Measurements from ENCODE around the gene CHST2.

DNA sequence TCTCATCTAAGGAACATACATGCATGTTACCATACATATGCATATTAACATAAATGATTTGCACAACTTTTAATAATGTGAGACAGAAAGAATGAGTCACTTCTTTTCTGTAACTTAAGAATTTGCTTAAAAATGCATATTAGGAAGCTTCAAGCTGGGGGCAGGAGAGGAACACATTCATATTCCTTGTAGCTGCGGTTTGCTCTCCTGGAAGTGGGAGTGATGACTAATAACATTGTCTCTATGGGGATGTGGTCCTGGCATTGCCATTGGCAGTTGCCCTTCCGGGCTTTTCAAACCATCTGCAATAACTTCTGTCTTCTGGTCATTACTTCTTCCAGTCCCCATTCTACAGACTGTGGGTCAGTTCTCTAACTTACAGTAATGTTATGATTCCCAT, 15.6 kb downstream of the CHST2 start:
- TF ChIP-seq, protein P1, sequence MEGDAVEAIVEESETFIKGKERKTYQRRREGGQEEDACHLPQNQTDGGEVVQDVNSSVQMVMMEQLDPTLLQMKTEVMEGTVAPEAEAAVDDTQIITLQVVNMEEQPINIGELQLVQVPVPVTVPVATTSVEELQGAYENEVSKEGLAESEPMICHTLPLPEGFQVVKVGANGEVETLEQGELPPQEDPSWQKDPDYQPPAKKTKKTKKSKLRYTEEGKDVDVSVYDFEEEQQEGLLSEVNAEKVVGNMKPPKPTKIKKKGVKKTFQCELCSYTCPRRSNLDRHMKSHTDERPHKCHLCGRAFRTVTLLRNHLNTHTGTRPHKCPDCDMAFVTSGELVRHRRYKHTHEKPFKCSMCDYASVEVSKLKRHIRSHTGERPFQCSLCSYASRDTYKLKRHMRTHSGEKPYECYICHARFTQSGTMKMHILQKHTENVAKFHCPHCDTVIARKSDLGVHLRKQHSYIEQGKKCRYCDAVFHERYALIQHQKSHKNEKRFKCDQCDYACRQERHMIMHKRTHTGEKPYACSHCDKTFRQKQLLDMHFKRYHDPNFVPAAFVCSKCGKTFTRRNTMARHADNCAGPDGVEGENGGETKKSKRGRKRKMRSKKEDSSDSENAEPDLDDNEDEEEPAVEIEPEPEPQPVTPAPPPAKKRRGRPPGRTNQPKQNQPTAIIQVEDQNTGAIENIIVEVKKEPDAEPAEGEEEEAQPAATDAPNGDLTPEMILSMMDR (IDR thresholded peaks at IDR 0.05) = no peak
- TF ChIP-seq EP300 (IDR thresholded peaks at IDR 0.05; ENCODE audit: low read depth) (no peak), POLR2AphosphoS5 (IDR thresholded peaks at IDR 0.05) (no peak), POLR2A (IDR thresholded peaks at IDR 0.05) (no peak)
